HL-60 (cell line): ENCODE measurements around the gene EIPR1.

Experiments used
- DNase-seq, 2 experiments: peaks; one replicate each; pipeline ENCODE4 v3.0.0-alpha.2; 2010 to 2020; ENCODE audit warnings: low read depth in 1 of 2, low spot score in 1 of 2
- H3K27ac ChIP-seq: fragments of 250-450 bp; sonication (Bioruptor Pico); replicated peaks from 2 replicates; pipeline ENCODE4 v1.5.1; 2020; ENCODE audit warnings: mild to moderate bottlenecking, moderate library complexity
- H3K27me3 ChIP-seq: fragments of 250-450 bp; sonication (Bioruptor Pico); 2 replicates; pipeline ENCODE4 v1.5.1; 2021; ENCODE audit warnings: mild to moderate bottlenecking, moderate library complexity; ENCODE audit not compliant: insufficient read depth, poor library complexity, severe bottlenecking
- H3K4me3 ChIP-seq: replicated peaks from 2 replicates; pipeline ENCODE4 v1.5.1; 2011; ENCODE audit warnings: mild to moderate bottlenecking, control low read depth, low read length; ENCODE audit not compliant: insufficient read depth
- CTCF ChIP-seq: IDR thresholded peaks from one replicate; pipeline ENCODE4 v1.5.1; 2011; ENCODE audit warnings: low read length, control low read depth, inconsistent platforms; ENCODE audit not compliant: insufficient read depth
- GABPA ChIP-seq: IDR thresholded peaks from 2 replicates; pipeline ENCODE4 v1.6.1; 2012; ENCODE audit warnings: low read depth
- POLR2AphosphoS5 ChIP-seq: IDR thresholded peaks from 2 replicates; pipeline ENCODE4 v1.6.1; 2012; ENCODE audit warnings: low read depth
- REST ChIP-seq: IDR thresholded peaks from 2 replicates; pipeline ENCODE4 v1.6.1; 2012; ENCODE audit warnings: low read depth; ENCODE audit not compliant: insufficient replicate concordance
- SPI1 ChIP-seq: IDR thresholded peaks from 2 replicates; pipeline ENCODE4 v1.6.1; 2012; ENCODE audit warnings: low read depth, mild to moderate bottlenecking, borderline replicate concordance

EIPR1 gene

GRCh38 chr2:3188405-3188946, 189.1 kb downstream of the EIPR1 start:
- Histone ChIP-seq H3K27me3 (no peaks in the 10 kb centered on the region), H3K4me3 (no peak overlapping the region), H3K27ac (no peak overlapping the region)
- no peak for TF ChIP-seq CTCF
- TF ChIP-seq POLR2AphosphoS5 = no peak
- TF ChIP-seq REST = no peak
- TF ChIP-seq GABPA = no peak
- no peak for TF ChIP-seq SPI1
- no peak for DNase-seq

- Histone ChIP-seq H3K4me3 (no peak overlapping the region), H3K27me3 (no peaks in the 10 kb centered on the region), H3K27ac (no peak overlapping the region)
- no peak for DNase-seq
- no peak for TF ChIP-seq POLR2AphosphoS5
- no peak for TF ChIP-seq CTCF
- TF ChIP-seq REST = no peak
These were observed 190.2 kb downstream of the EIPR1 start for GRCh38 chr2:3187467-3187866.

- Histone ChIP-seq H3K4me3 (no peak overlapping the region), H3K27me3 (no peaks in the 10 kb centered on the region), H3K27ac (no peak overlapping the region)
- no peak for DNase-seq
- no peak for TF ChIP-seq REST
- TF ChIP-seq POLR2AphosphoS5 = no peak
- TF ChIP-seq CTCF = no peak
- TF ChIP-seq SPI1 = no peak
- no peak for TF ChIP-seq GABPA
These were observed 190.9 kb downstream of the EIPR1 start for GRCh38 chr2:3186766-3187165.
